Transverse colon (tissue), 3 donors: ENCODE measurements around the gene AFP.

Source experiments
- EP300 ChIP-seq: sonication (generic); formaldehyde crosslinking; IDR thresholded peaks from one replicate; pipeline ENCODE4 v1.6.1; 2017; ENCODE audit warnings: antibody characterized with exemption, low read depth
- TF ChIP-seq, protein P1 (sequence below), 5 experiments: fragments of 200-600 bp in 3 of 5; fragments of 450-650 bp in 2 of 5; sonication (generic) in 3 of 5; IDR thresholded peaks; 1 replicate in 2 of 5; 2 replicates in 3 of 5; pipeline ENCODE4 v1.5.1; 2016 to 2017; ENCODE audit warnings: antibody characterized with exemption in 5 of 5, inconsistent platforms in 3 of 5, mild to moderate bottlenecking in 2 of 5, moderate library complexity in 1 of 5

GRCh38 chr4:73391774-73392173 lies 44.2 kb upstream of the AFP start:
- TF ChIP-seq, protein P1, sequence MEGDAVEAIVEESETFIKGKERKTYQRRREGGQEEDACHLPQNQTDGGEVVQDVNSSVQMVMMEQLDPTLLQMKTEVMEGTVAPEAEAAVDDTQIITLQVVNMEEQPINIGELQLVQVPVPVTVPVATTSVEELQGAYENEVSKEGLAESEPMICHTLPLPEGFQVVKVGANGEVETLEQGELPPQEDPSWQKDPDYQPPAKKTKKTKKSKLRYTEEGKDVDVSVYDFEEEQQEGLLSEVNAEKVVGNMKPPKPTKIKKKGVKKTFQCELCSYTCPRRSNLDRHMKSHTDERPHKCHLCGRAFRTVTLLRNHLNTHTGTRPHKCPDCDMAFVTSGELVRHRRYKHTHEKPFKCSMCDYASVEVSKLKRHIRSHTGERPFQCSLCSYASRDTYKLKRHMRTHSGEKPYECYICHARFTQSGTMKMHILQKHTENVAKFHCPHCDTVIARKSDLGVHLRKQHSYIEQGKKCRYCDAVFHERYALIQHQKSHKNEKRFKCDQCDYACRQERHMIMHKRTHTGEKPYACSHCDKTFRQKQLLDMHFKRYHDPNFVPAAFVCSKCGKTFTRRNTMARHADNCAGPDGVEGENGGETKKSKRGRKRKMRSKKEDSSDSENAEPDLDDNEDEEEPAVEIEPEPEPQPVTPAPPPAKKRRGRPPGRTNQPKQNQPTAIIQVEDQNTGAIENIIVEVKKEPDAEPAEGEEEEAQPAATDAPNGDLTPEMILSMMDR (IDR thresholded peaks at IDR 0.05) = no peak
- TF ChIP-seq EP300 = no peak
